H9 (cell line): ENCODE measurements around the gene VIT. TPM values are rescaled to one million over a fixed set of nuclear protein-coding genes. Genes with fewer than 3 reads are reported as not detected.

Experiments used
- DNase-seq: peaks from one replicate; pipeline ENCODE4 v3.0.0-alpha.2; 2017
- H2AFZ ChIP-seq: one replicate; pipeline ENCODE4 v1.6.1; 2013; ENCODE audit warnings: mild to moderate bottlenecking, low read length, control low read depth, moderate library complexity
- H2AK5ac ChIP-seq: 2 replicates; pipeline ENCODE4 v1.6.1; 2013; ENCODE audit warnings: low read length, control low read depth, mixed read lengths; ENCODE audit not compliant: insufficient read length
- H2BK120ac ChIP-seq: one replicate; pipeline ENCODE4 v1.6.1; 2013; ENCODE audit warnings: low read depth, mild to moderate bottlenecking, low read length, control low read depth, inconsistent platforms; ENCODE audit not compliant: poor library complexity, severe bottlenecking
- H2BK12ac ChIP-seq: 2 replicates; pipeline ENCODE4 v1.6.1; 2013; ENCODE audit warnings: low read length, control low read depth, mixed read lengths, low read depth; ENCODE audit not compliant: insufficient read length
- H2BK15ac ChIP-seq: 2 replicates; pipeline ENCODE4 v1.6.1; 2013; ENCODE audit warnings: low read depth, low read length, control low read depth
- H2BK20ac ChIP-seq: one replicate; pipeline ENCODE4 v1.6.1; 2013; ENCODE audit warnings: low read depth, mild to moderate bottlenecking, low read length, control low read depth, inconsistent platforms; ENCODE audit not compliant: poor library complexity, severe bottlenecking
- H2BK5ac ChIP-seq: 2 replicates; pipeline ENCODE4 v1.6.1; 2013; ENCODE audit warnings: low read length, control low read depth, mixed read lengths; ENCODE audit not compliant: insufficient read length
- H3K14ac ChIP-seq: 2 replicates; pipeline ENCODE4 v1.6.1; 2013; ENCODE audit warnings: low read length, control low read depth; ENCODE audit not compliant: insufficient read depth
- H3K18ac ChIP-seq: 2 replicates; pipeline ENCODE4 v1.6.1; 2013; ENCODE audit warnings: low read depth, mild to moderate bottlenecking, mixed read lengths, low read length, control low read depth; ENCODE audit not compliant: insufficient read length
- H3K23ac ChIP-seq: 2 replicates; pipeline ENCODE4 v1.6.1; 2013; ENCODE audit warnings: low read length, control low read depth, mixed read lengths, low read depth; ENCODE audit not compliant: insufficient read length
- H3K23me2 ChIP-seq: 2 replicates; pipeline ENCODE4 v1.6.1; 2013; ENCODE audit warnings: low read depth, mild to moderate bottlenecking, mixed read lengths, low read length, control low read depth; ENCODE audit not compliant: insufficient read length, poor library complexity, severe bottlenecking
- H3K27ac ChIP-seq: 2 replicates; pipeline ENCODE4 v1.5.1; 2013; ENCODE audit warnings: low read length, control low read depth, mixed read lengths, low read depth; ENCODE audit not compliant: insufficient read length
- H3K27me3 ChIP-seq: 2 replicates; pipeline ENCODE4 v1.6.1; 2013; ENCODE audit warnings: low read length, control low read depth, inconsistent platforms; ENCODE audit not compliant: insufficient read depth
- H3K4ac ChIP-seq: 2 replicates; pipeline ENCODE4 v1.6.1; 2013; ENCODE audit warnings: low read depth, mild to moderate bottlenecking, control low read depth, inconsistent platforms, low read length, moderate library complexity
- H3K4me1 ChIP-seq: 2 replicates; pipeline ENCODE4 v1.6.1; 2013; ENCODE audit warnings: low read length, control low read depth, inconsistent platforms; ENCODE audit not compliant: insufficient read depth
- H3K4me2 ChIP-seq: 2 replicates; pipeline ENCODE4 v1.6.1; 2013; ENCODE audit warnings: low read length, control low read depth, mixed read lengths; ENCODE audit not compliant: insufficient read length, insufficient read depth
- H3K56ac ChIP-seq: 2 replicates; pipeline ENCODE4 v1.6.1; 2013; ENCODE audit warnings: low read depth, mild to moderate bottlenecking, mixed read lengths, low read length, control low read depth; ENCODE audit not compliant: insufficient read length
- H3K79me1 ChIP-seq: 2 replicates; pipeline ENCODE4 v1.6.1; 2013; ENCODE audit warnings: low read depth, mild to moderate bottlenecking, moderate library complexity, low read length, control low read depth, inconsistent platforms; ENCODE audit not compliant: insufficient read depth, poor library complexity, severe bottlenecking
- H3K79me2 ChIP-seq: 2 replicates; pipeline ENCODE4 v1.6.1; 2013; ENCODE audit warnings: low read length, control low read depth, inconsistent platforms; ENCODE audit not compliant: insufficient read depth
- H3K9ac ChIP-seq: 2 replicates; pipeline ENCODE4 v1.6.1; 2013; ENCODE audit warnings: low read length, control low read depth, mixed read lengths; ENCODE audit not compliant: insufficient read length; ENCODE audit errors: extremely low read depth
- H3K9me3 ChIP-seq: one replicate; pipeline ENCODE4 v1.6.1; 2013; ENCODE audit warnings: low read depth, low read length, inconsistent platforms; ENCODE audit not compliant: control insufficient read depth
- H3T11ph ChIP-seq: one replicate; pipeline ENCODE4 v1.6.1; 2013; ENCODE audit warnings: mild to moderate bottlenecking, low read length, control low read depth, inconsistent platforms
- H4K20me1 ChIP-seq: one replicate; pipeline ENCODE4 v1.6.1; 2013; ENCODE audit not compliant: control insufficient read depth, insufficient read length, insufficient read depth
- H4K5ac ChIP-seq: 2 replicates; pipeline ENCODE4 v1.6.1; 2013; ENCODE audit warnings: low read depth, mild to moderate bottlenecking, mixed read lengths, low read length, control low read depth; ENCODE audit not compliant: insufficient read length
- H4K8ac ChIP-seq: replicated peaks from 2 replicates; pipeline ENCODE4 v1.6.1; 2013; ENCODE audit warnings: low read length, control low read depth, mixed read lengths, low read depth; ENCODE audit not compliant: insufficient read length
- H4K91ac ChIP-seq: 2 replicates; pipeline ENCODE4 v1.6.1; 2013; ENCODE audit warnings: low read depth, mild to moderate bottlenecking, moderate library complexity, mixed read lengths, low read length, control low read depth; ENCODE audit not compliant: insufficient read length
- H3K27ac Mint-ChIP-seq, 3 experiments: 2 replicates in 2 of 3; 3 replicates in 1 of 3; pipeline ENCODE4 v1.8.0; 2020 to 2021; ENCODE audit warnings: mixed read lengths in 3 of 3, mild to moderate bottlenecking in 1 of 3, moderate library complexity in 1 of 3
- H3K27me3 Mint-ChIP-seq: 2 replicates; pipeline ENCODE4 v1.8.0; 2021; ENCODE audit warnings: low read depth, mild to moderate bottlenecking, moderate library complexity, mixed read lengths
- H3K36me3 Mint-ChIP-seq, 3 experiments: 2 replicates in 2 of 3; 3 replicates in 1 of 3; pipeline ENCODE4 v1.8.0; 2020 to 2021; ENCODE audit warnings: low read depth in 3 of 3, mixed read lengths in 3 of 3; ENCODE audit not compliant: insufficient read depth in 1 of 3
- H3K4me1 Mint-ChIP-seq, 2 experiments: 2 replicates each; pipeline ENCODE4 v1.8.0; 2020; ENCODE audit warnings: mixed read lengths in 2 of 2
- H3K4me3 Mint-ChIP-seq, 2 experiments: 2 replicates in 1 of 2; 3 replicates in 1 of 2; pipeline ENCODE4 v1.8.0; 2020 to 2021; ENCODE audit warnings: mild to moderate bottlenecking in 2 of 2, mixed read lengths in 2 of 2, moderate library complexity in 1 of 2
- H3K9me3 Mint-ChIP-seq, 2 experiments: 2 replicates in 1 of 2; 3 replicates in 1 of 2; pipeline ENCODE4 v1.8.0; 2020; ENCODE audit warnings: mild to moderate bottlenecking in 2 of 2, mixed read lengths in 2 of 2, moderate library complexity in 1 of 2
- CTCF ChIP-seq: fragments of 200-600 bp; sonication (generic); conservative IDR thresholded peaks from 3 replicates; pipeline ENCODE4 v1.8.0; 2021; ENCODE audit warnings: antibody characterized with exemption, mild to moderate bottlenecking
- WGBS: extraction: QIAGEN DNeasy Blood & Tissue Kit; methylation state at CpG from one replicate; pipeline ENCODE4 v1.1.7; 2013; ENCODE audit warnings: missing lambda C conversion rate, low lambda C conversion rate, mixed read lengths; ENCODE audit not compliant: insufficient read length; ENCODE audit errors: extremely low coverage; 5-methylcytosine and 5-hydroxymethylcytosine counted together
- total RNA-seq: library from RNA; stranded (reverse); gene quantifications from 2 replicates; pipeline ENCODE4 v1.2.1, GENCODE V29; 2021

VIT gene
- total RNA-seq, 1 experiment from 2014 or later: 0.15 TPM

GRCh38 chr2:36809069-36809445, 112.5 kb downstream of the VIT start:
- DNase-seq: no peak
- Histone ChIP-seq H4K8ac (no peak overlapping the region), H3K56ac (no peak overlapping the region), H4K5ac (no peak overlapping the region), H3K14ac (no peak overlapping the region), H4K91ac (no peak overlapping the region), H3K27me3 (no peaks in the 10 kb centered on the region), H3T11ph (no peak overlapping the region), H2BK12ac (no peak overlapping the region), H3K79me1 (no peaks in the 10 kb centered on the region), H2BK20ac (no peak overlapping the region), H3K27ac (no peak overlapping the region), H2AK5ac (no peak overlapping the region), H3K79me2 (no peaks in the 10 kb centered on the region), H3K23me2 (no peaks in the 10 kb centered on the region), H3K18ac (no peak overlapping the region), H2BK15ac (no peak overlapping the region), H3K4me2 (no peak overlapping the region), H3K9me3 (no peaks in the 10 kb centered on the region), H3K4ac (no peak overlapping the region), H2BK120ac (no peak overlapping the region), H2AFZ (no peak overlapping the region), H4K20me1 (no peaks in the 10 kb centered on the region), H2BK5ac (no peak overlapping the region), H3K23ac (no peak overlapping the region), H3K9ac (no peak overlapping the region), H3K4me1 (no peaks in the 10 kb centered on the region)
- peaks cover 1% of the 10 kb centered on the region for H3K27me3 Mint-ChIP-seq
- H3K27ac Mint-ChIP-seq: no peak overlapping the region
- H3K36me3 Mint-ChIP-seq: peaks cover 0 to 2% (median 0%) of the 10 kb centered on the region in 3 experiments; a peak in 2 of 7 replicates
- no peak for TF ChIP-seq CTCF
- no CpG with 5 or more reads among the region's 3 CpGs for WGBS
- H3K4me1 Mint-ChIP-seq: peaks cover 9 to 13% of the 10 kb centered on the region in 2 experiments
- no peak overlapping the region for H3K4me3 Mint-ChIP-seq
- H3K9me3 Mint-ChIP-seq: peaks cover 0 to 3% of the 10 kb centered on the region in 2 experiments; a peak in 1 of 5 replicates
